ENCODE data around the gene CCR9.

CCR9 gene

GRCh38 chr3:45936261-45936660, 49.9 kb downstream of the CCR9 start:
- no peak for DNase-seq (ENCODE audit: low spot score)

DNA sequence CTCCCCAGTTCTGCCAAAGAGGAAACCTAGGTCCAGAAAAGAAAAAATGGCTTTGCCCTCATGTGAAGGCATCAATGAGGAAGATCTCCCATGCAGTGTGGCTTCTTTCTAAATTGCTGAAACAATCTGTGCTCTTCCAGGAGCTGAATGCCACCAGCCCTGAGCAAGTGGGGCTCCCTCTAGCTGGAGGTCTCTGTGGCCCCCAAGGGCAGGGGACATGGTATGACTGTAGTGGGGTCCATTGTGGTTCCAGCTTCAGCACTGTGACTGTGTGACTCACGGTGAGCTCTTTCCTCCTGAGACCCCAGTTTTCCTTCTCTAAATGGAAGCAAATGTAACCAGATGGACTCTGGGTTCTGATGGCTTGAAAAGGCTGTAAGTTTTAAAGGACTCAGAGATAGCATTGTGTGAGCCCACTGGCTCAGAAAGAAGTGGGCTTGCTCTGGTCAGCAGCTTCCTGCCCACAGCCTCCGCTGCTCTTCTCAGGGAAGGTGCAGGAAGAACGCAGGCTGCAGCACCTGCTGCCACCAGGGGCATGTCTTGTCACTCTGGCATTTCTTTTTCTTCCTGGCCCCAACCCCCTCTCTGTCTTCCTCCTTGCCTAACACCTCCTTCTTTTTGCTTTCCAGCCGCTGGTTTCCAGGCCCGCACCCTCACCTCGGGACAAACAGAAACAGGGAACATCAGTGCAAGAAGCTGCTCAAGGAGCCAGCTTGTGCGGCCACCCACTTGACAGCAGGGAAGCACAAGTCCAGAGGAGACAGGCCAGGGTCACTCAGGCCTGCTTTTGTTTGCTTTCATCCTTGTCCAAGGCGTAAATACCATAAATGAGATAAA, 51.1 kb downstream of the CCR9 start:
- DNase-seq (ENCODE audit: low spot score) = no peak

DNA sequence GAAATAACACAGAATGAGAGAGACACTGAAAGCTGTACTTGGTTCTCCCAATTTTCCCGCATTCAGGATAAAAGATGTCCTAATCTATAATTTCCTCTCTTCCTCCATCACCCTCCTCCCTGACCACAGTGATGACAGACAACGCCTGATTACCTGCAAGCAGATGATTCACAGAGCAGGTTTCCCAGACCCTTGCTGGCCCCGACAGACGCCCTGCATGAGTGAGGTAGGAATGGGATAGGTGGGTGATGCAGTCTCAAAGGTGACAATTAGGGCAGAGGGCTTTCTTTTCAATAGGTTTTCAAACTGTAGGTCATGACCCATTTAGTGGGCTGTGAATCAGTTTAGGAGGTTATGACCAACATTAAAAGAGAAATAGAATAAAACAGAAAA, 51.7 kb downstream of the CCR9 start:
- no peak for DNase-seq (ENCODE audit: low spot score)

DNA sequence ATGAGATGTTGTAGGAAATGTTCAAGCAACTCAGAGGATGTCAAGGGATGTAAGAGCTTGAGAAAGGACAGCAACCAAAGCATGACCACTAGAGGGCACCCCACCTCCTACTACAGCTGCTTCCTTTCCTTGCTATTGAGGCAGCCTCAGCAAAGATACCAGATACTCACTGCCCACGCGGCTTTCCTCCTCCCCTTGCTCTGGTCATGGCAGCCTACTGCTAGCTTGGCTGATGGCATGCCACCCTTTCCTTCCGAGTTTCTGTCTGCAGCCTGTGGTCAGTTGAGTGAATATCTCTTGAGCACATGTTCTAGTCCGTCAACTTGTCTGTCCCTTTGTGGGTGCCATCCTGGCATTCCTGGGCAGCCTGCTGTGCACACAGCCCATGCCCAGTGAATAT, 52.5 kb downstream of the CCR9 start:
- DNase-seq (ENCODE audit: low spot score) = peak; percentile 77

- no peak for DNase-seq (ENCODE audit: low spot score)
Observed at GRCh38 chr3:45939341-45939771, 53.0 kb downstream of the CCR9 start.

- DNase-seq (ENCODE audit: low spot score) = no peak
Observed at GRCh38 chr3:45940004-45940780, 53.8 kb downstream of the CCR9 start.

GRCh38 chr3:45940781-45941365, 54.5 kb downstream of the CCR9 start:
- no peak for DNase-seq (ENCODE audit: low spot score)

DNA sequence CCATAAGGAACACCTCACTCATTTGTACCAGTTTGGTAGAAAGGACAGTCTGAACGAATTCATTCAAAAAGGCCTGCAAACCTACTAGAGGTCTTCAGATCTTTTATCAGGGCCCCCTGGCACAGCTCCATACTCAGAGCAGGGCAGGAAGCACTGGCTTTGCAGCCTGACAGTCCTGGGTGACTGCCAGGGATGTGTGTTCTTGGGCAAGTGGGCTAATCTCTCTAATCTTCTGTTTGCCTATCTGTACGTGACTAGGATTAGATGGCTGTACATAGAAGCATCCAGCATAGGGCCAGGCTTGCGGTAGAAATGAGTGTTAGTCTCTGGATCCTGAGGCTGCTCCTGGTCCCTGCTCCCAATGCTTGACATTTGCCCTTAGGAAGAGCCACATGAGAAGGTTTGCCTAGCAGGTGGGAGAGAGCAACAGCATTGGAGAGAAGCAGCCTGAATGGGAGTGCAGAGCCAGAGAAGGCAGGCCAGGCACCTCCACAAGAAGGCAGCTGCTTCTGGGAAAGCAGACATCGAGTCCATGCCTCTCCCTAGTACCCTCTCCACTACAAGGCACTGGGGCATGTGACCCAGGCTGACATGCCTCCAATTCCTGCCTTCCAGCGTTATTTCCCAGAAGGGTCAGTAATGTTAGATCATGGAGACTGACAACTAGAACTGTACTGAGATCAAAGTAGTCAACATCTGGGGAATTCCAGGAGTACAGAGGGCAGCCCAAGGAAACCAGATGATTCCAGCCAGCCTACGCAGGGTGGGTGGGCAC, 55.9 kb downstream of the CCR9 start:
- no peak for DNase-seq (ENCODE audit: low spot score)

DNA sequence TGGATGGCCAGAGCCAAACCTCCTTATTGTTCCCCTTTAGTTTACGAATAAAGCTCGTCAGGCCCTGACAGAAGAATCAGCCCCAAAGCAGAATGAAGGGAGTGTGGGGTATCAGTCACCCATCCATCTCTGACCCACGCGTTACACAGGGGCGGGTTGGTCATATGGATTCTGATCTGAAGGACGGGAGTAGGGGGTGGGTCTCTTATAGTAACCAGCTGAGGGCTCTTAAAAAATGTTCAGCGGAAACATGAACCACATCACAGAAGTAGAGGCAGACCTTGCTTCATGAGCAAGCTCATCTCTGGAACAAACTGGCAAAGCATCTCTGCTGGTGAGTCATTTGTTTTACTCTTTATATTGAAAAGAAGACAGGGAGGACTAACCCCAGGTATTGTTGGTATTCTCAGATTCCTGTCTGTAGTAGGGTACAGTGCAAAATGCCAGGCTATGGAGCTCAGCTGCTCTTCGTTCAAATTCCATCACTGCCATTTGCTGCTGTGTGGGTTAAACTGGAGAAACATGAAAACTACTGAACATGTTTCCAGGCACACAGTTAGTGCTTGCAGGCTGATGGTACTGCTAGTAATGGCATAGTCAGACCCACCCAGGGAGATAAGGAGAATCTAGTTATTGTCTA, 57.0 kb downstream of the CCR9 start, which contains the start of gene CXCR6:
Gene CXCR6, plus strand, starts transcription at position 258 of the 640 bp plus-strand sequence. CDS start 3,018 bp downstream, outside the sequence.
- DNase-seq (ENCODE audit: low spot score) = no peak

GRCh38 chr3:45944830-45945620, 58.7 kb downstream of the CCR9 start:
- no peak for DNase-seq (ENCODE audit: low spot score)

DNA sequence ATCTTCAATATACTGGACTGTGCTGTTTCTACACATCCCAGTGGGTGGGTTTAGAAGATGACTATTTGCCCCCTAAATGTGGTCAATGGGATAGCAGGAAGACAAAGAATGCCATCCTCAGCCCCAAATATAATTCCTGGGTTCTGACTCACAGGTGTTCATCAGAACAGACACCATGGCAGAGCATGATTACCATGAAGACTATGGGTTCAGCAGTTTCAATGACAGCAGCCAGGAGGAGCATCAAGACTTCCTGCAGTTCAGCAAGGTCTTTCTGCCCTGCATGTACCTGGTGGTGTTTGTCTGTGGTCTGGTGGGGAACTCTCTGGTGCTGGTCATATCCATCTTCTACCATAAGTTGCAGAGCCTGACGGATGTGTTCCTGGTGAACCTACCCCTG, 60.0 kb downstream of the CCR9 start:
- no peak for DNase-seq (ENCODE audit: low spot score)

DNA sequence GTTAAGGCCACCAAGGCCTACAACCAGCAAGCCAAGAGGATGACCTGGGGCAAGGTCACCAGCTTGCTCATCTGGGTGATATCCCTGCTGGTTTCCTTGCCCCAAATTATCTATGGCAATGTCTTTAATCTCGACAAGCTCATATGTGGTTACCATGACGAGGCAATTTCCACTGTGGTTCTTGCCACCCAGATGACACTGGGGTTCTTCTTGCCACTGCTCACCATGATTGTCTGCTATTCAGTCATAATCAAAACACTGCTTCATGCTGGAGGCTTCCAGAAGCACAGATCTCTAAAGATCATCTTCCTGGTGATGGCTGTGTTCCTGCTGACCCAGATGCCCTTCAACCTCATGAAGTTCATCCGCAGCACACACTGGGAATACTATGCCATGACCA, 60.5 kb downstream of the CCR9 start:
- DNase-seq (ENCODE audit: low spot score) = no peak

GRCh38 chr3:45947361-45947760, 61.0 kb downstream of the CCR9 start:
- DNase-seq (ENCODE audit: low spot score) = no peak

GRCh38 chr3:45948311-45948781, 62.0 kb downstream of the CCR9 start:
- no peak for DNase-seq (ENCODE audit: low spot score)

GRCh38 chr3:45948881-45949280, 62.5 kb downstream of the CCR9 start:
- no peak for DNase-seq (ENCODE audit: low spot score)

GRCh38 chr3:45949432-45949831, 63.1 kb downstream of the CCR9 start:
- DNase-seq (ENCODE audit: low spot score) = no peak

- DNase-seq (ENCODE audit: low spot score) = no peak
Observed at GRCh38 chr3:45950131-45950530, 63.8 kb downstream of the CCR9 start.

- DNase-seq (ENCODE audit: low spot score) = no peak
Observed at GRCh38 chr3:45950686-45951600, 64.6 kb downstream of the CCR9 start.

GRCh38 chr3:45951946-45952345, 65.6 kb downstream of the CCR9 start:
- no peak for DNase-seq (ENCODE audit: low spot score)

All from COLO829 (cell line).